ENCODE data around the gene UGT1A1. TPM values are rescaled to one million over a fixed set of nuclear protein-coding genes. Genes with fewer than 3 reads are reported as not detected.
"Not testable (repeated sequence)": the region's sequence is repeated elsewhere in the genome, so short reads cannot be mapped to it uniquely, and the experiment has no call there.

Gene UGT1A1
- total RNA-seq, 1 experiment from 2014 or later: 0.33 TPM

GRCh38 chr2:233746475-233747282 lies 13.4 kb upstream of the UGT1A1 start:
- TF ChIP-seq EZH2 (IDR thresholded peaks at IDR 0.05; ENCODE audit: low read length, unreplicated experiment): no peak
- no peak for TF ChIP-seq CTCF (conservative IDR thresholded peaks at IDR 0.05; ENCODE audit: low read depth, low read length)
- no peak for TF ChIP-seq EZH2phosphoT487 (IDR thresholded peaks at IDR 0.05; ENCODE audit: borderline replicate concordance, low read length)
- no peak overlapping the region for H3K4me3 ChIP-seq (ENCODE audit: low read length)
- H3K36me3 ChIP-seq (ENCODE audit: low read depth, low read length): no peaks in the 10 kb centered on the region
- CTCF ChIA-PET: no interaction called here
- H3K9me3 ChIP-seq (ENCODE audit: low read length): no peaks in the 10 kb centered on the region
- no peaks in the 10 kb centered on the region for H3K27me3 ChIP-seq (ENCODE audit: low read length)
- no peak overlapping the region for H2AFZ ChIP-seq (ENCODE audit: low read length)
- H3K4me2 ChIP-seq (ENCODE audit: low read length): no peak overlapping the region
- DNase-seq: no peak
- H3K4me1 ChIP-seq (ENCODE audit: insufficient read depth, low read length): no peaks in the 10 kb centered on the region
- H3K9ac ChIP-seq (ENCODE audit: low read length): no peak overlapping the region
- H3F3A ChIP-seq (ENCODE audit: low read length, unreplicated experiment): no peaks in the 10 kb centered on the region
- intact Hi-C loops (cut with micrococcal nuclease): no loop called here
- no TSS peak for BruUV-seq (replicated peaks)
- H3K79me2 ChIP-seq (ENCODE audit: low read length): no peaks in the 10 kb centered on the region
- no peaks in the 10 kb centered on the region for H3K9me2 ChIP-seq (replicated peaks; ENCODE audit: low read length)
- POLR2A ChIA-PET (ENCODE audit: unreplicated experiment): no interaction called here
- H3K27ac ChIP-seq (ENCODE audit: low read length): no peak overlapping the region
- H4K20me1 ChIP-seq (ENCODE audit: low read length): no peaks in the 10 kb centered on the region
- ATAC-seq: no peak

GRCh38 chr2:233747283-233747544 lies 12.9 kb upstream of the UGT1A1 start:
- DNase-seq (no peak), ATAC-seq (no peak)
- Histone ChIP-seq H3K9me2 (replicated peaks; ENCODE audit: low read length) (no peaks in the 10 kb centered on the region), H4K20me1 (ENCODE audit: low read length) (no peaks in the 10 kb centered on the region), H3K36me3 (ENCODE audit: low read depth, low read length) (no peaks in the 10 kb centered on the region), H3K4me2 (ENCODE audit: low read length) (no peak overlapping the region), H3K9me3 (ENCODE audit: low read length) (no peaks in the 10 kb centered on the region), H3K27ac (ENCODE audit: low read length) (no peak overlapping the region), H2AFZ (ENCODE audit: low read length) (no peak overlapping the region), H3K9ac (ENCODE audit: low read length) (no peak overlapping the region), H3K4me3 (ENCODE audit: low read length) (no peak overlapping the region), H3F3A (ENCODE audit: low read length, unreplicated experiment) (no peaks in the 10 kb centered on the region), H3K79me2 (ENCODE audit: low read length) (no peaks in the 10 kb centered on the region), H3K4me1 (ENCODE audit: insufficient read depth, low read length) (no peaks in the 10 kb centered on the region), H3K27me3 (ENCODE audit: low read length) (no peaks in the 10 kb centered on the region)
- TF ChIP-seq EZH2phosphoT487 (IDR thresholded peaks at IDR 0.05; ENCODE audit: borderline replicate concordance, low read length) (no peak), CTCF (conservative IDR thresholded peaks at IDR 0.05; ENCODE audit: low read depth, low read length) (no peak), EZH2 (IDR thresholded peaks at IDR 0.05; ENCODE audit: low read length, unreplicated experiment) (no peak)
- ChIA-PET POLR2A (ENCODE audit: unreplicated experiment) (no interaction called here), CTCF (no interaction called here)
- no TSS peak for BruUV-seq (replicated peaks)
- intact Hi-C loops (cut with micrococcal nuclease): no loop called here

GRCh38 chr2:233750689-233751088 lies 9.4 kb upstream of the UGT1A1 start:
- H3K9me2 ChIP-seq (replicated peaks; ENCODE audit: low read length); intact Hi-C loops (cut with micrococcal nuclease); ATAC-seq; H3K9ac ChIP-seq (ENCODE audit: low read length); CTCF ChIA-PET; POLR2A ChIA-PET (ENCODE audit: unreplicated experiment); H3K4me1 ChIP-seq (ENCODE audit: insufficient read depth, low read length); H3K27me3 ChIP-seq (ENCODE audit: low read length); H3K4me3 ChIP-seq (ENCODE audit: low read length); H3K4me2 ChIP-seq (ENCODE audit: low read length); H3K79me2 ChIP-seq (ENCODE audit: low read length); H3K9me3 ChIP-seq (ENCODE audit: low read length); H3F3A ChIP-seq (ENCODE audit: low read length, unreplicated experiment); H4K20me1 ChIP-seq (ENCODE audit: low read length); H3K36me3 ChIP-seq (ENCODE audit: low read depth, low read length); DNase-seq; BruUV-seq (replicated peaks); H2AFZ ChIP-seq (ENCODE audit: low read length); H3K27ac ChIP-seq (ENCODE audit: low read length): not testable (repeated sequence)

- H3K9ac ChIP-seq (ENCODE audit: low read length); DNase-seq; H3K9me3 ChIP-seq (ENCODE audit: low read length); H3K79me2 ChIP-seq (ENCODE audit: low read length); H3K9me2 ChIP-seq (replicated peaks; ENCODE audit: low read length); CTCF ChIA-PET; H4K20me1 ChIP-seq (ENCODE audit: low read length); POLR2A ChIA-PET (ENCODE audit: unreplicated experiment); H3K36me3 ChIP-seq (ENCODE audit: low read depth, low read length); H3K4me2 ChIP-seq (ENCODE audit: low read length); H3F3A ChIP-seq (ENCODE audit: low read length, unreplicated experiment); H3K4me1 ChIP-seq (ENCODE audit: insufficient read depth, low read length); BruUV-seq (replicated peaks); intact Hi-C loops (cut with micrococcal nuclease); H3K4me3 ChIP-seq (ENCODE audit: low read length); H2AFZ ChIP-seq (ENCODE audit: low read length); H3K27ac ChIP-seq (ENCODE audit: low read length); H3K27me3 ChIP-seq (ENCODE audit: low read length); ATAC-seq: not testable (repeated sequence)
Observed at GRCh38 chr2:233751212-233752009, 8.7 kb upstream of the UGT1A1 start.

Data from PC-3 (cell line).